ENCODE results near the gene CHRNA10. TPM values are rescaled to one million over a fixed set of nuclear protein-coding genes. Genes with fewer than 3 reads are reported as not detected.

CHRNA10 gene
- total and polyA plus RNA-seq, 12 donors = 0.24 to 1.6 (median 0.51) TPM

GRCh38 chr11:3627291-3627690 is 43.9 kb downstream of the CHRNA10 start:
- no peak for TF ChIP-seq CTCF (IDR thresholded peaks at IDR 0.05)
- 92 to 96% methylated on average over 1 of the region's 1 CpG for WGBS, 2 donors
- peak in 5 of 8 donors; percentile 12 to 70 (median 27) for ATAC-seq
- intact Hi-C loops (cut with DNase I) = no loop called here
- Histone ChIP-seq H3K27me3 (no peaks in the 10 kb centered on the region), H3K4me3 (no peak overlapping the region), H3K36me3 (no peaks in the 10 kb centered on the region), H3K4me1 (peaks cover 0 to 17% (median 4%) of the 10 kb centered on the region in 9 donors), H3K9me3 (no peaks in the 10 kb centered on the region), H3K27ac (no peak overlapping the region)
- DNase-seq = no peak

GRCh38 chr11:3626250-3626960 is 44.8 kb downstream of the CHRNA10 start:
- peaks cover 0 to 10% (median 0%) of the 10 kb centered on the region in 9 donors for H3K4me1 ChIP-seq
- ATAC-seq = peak in 6 of 8 donors; percentile 25 to 51 (median 46)
- no peak overlapping the region for H3K27ac ChIP-seq
- WGBS, 2 donors = 81 to 86% methylated on average over 23 of the region's 23 CpGs
- no peak for TF ChIP-seq CTCF (IDR thresholded peaks at IDR 0.05)
- no peaks in the 10 kb centered on the region for H3K36me3 ChIP-seq
- H3K27me3 ChIP-seq = no peaks in the 10 kb centered on the region
- intact Hi-C loops (cut with DNase I) = no loop called here
- DNase-seq = peak; percentile 55 to 57
- peak overlapping the region in 3 of 10 donors; percentile 11 to 41 (median 13) for H3K4me3 ChIP-seq
- no peaks in the 10 kb centered on the region for H3K9me3 ChIP-seq

- intact Hi-C loops (cut with DNase I) = no loop called here
- H3K27me3 ChIP-seq = no peaks in the 10 kb centered on the region
- TF ChIP-seq CTCF (IDR thresholded peaks at IDR 0.05) = no peak
- no peaks in the 10 kb centered on the region for H3K9me3 ChIP-seq
- 63 to 70% methylated on average over 8 of the region's 8 CpGs for WGBS, 2 donors
- DNase-seq (no peak), ATAC-seq (no peak)
- no peak overlapping the region for H3K27ac ChIP-seq
- H3K4me3 ChIP-seq = no peak overlapping the region
- H3K36me3 ChIP-seq = no peaks in the 10 kb centered on the region
- peaks cover 0 to 10% (median 0%) of the 10 kb centered on the region in 9 donors for H3K4me1 ChIP-seq
Observed at GRCh38 chr11:3623767-3624458, 47.3 kb downstream of the CHRNA10 start.

GRCh38 chr11:3623121-3623520 is 48.1 kb downstream of the CHRNA10 start:
- Histone ChIP-seq H3K4me3 (no peak overlapping the region), H3K27ac (no peak overlapping the region), H3K9me3 (no peaks in the 10 kb centered on the region), H3K27me3 (no peaks in the 10 kb centered on the region), H3K36me3 (no peaks in the 10 kb centered on the region), H3K4me1 (peaks cover 0 to 10% (median 0%) of the 10 kb centered on the region in 9 donors)
- 93 to 99% methylated on average over 5 of the region's 5 CpGs for WGBS, 2 donors
- DNase-seq = no peak
- TF ChIP-seq CTCF (IDR thresholded peaks at IDR 0.05) = no peak
- intact Hi-C loops (cut with DNase I) = no loop called here
- ATAC-seq = no peak
